ENCODE measurements around the gene WDR3.

- TF ChIP-seq, protein P1, sequence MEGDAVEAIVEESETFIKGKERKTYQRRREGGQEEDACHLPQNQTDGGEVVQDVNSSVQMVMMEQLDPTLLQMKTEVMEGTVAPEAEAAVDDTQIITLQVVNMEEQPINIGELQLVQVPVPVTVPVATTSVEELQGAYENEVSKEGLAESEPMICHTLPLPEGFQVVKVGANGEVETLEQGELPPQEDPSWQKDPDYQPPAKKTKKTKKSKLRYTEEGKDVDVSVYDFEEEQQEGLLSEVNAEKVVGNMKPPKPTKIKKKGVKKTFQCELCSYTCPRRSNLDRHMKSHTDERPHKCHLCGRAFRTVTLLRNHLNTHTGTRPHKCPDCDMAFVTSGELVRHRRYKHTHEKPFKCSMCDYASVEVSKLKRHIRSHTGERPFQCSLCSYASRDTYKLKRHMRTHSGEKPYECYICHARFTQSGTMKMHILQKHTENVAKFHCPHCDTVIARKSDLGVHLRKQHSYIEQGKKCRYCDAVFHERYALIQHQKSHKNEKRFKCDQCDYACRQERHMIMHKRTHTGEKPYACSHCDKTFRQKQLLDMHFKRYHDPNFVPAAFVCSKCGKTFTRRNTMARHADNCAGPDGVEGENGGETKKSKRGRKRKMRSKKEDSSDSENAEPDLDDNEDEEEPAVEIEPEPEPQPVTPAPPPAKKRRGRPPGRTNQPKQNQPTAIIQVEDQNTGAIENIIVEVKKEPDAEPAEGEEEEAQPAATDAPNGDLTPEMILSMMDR (IDR thresholded peaks at IDR 0.05) = no peak
- no peak for TF ChIP-seq POLR2AphosphoS5 (IDR thresholded peaks at IDR 0.05; ENCODE audit: low read depth, low read length)
These were observed 3.0 kb downstream of the WDR3 start for GRCh38 chr1:117932576-117932975.

Data from Panc1 (cell line).